ENCODE measurements around the gene DGKZ. TPM values are rescaled to one million over a fixed set of nuclear protein-coding genes. Genes with fewer than 3 reads are reported as not detected.

DGKZ gene
- total and polyA plus RNA-seq, 2 experiments from 2014 or later, result 45.1 to 170 TPM

DNA sequence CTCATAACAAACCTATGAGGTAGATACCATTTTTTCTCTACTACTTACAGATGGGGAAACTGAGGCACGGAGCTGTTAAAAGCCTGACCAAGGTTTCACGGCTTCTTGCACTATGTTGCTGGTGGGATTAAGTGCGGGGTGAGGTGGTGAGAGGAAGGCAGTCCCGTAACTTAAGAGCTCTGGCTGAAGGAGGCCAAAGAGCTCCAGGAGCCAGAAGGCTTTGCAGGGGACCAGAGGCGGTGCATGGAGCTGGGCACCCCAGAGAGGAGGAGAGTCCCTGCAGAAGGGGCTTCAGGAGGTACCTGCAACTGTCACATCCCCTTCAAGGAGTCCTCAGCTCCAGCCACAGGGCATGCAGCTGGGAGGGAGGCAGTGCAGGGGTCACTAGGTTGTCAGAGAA is 40.2 kb downstream of the DGKZ start:
- TF ChIP-seq, protein P1, sequence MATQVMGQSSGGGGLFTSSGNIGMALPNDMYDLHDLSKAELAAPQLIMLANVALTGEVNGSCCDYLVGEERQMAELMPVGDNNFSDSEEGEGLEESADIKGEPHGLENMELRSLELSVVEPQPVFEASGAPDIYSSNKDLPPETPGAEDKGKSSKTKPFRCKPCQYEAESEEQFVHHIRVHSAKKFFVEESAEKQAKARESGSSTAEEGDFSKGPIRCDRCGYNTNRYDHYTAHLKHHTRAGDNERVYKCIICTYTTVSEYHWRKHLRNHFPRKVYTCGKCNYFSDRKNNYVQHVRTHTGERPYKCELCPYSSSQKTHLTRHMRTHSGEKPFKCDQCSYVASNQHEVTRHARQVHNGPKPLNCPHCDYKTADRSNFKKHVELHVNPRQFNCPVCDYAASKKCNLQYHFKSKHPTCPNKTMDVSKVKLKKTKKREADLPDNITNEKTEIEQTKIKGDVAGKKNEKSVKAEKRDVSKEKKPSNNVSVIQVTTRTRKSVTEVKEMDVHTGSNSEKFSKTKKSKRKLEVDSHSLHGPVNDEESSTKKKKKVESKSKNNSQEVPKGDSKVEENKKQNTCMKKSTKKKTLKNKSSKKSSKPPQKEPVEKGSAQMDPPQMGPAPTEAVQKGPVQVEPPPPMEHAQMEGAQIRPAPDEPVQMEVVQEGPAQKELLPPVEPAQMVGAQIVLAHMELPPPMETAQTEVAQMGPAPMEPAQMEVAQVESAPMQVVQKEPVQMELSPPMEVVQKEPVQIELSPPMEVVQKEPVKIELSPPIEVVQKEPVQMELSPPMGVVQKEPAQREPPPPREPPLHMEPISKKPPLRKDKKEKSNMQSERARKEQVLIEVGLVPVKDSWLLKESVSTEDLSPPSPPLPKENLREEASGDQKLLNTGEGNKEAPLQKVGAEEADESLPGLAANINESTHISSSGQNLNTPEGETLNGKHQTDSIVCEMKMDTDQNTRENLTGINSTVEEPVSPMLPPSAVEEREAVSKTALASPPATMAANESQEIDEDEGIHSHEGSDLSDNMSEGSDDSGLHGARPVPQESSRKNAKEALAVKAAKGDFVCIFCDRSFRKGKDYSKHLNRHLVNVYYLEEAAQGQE (IDR thresholded peaks at IDR 0.05; ENCODE audit: unreplicated experiment), result no peak
- TF ChIP-seq, protein P2, sequence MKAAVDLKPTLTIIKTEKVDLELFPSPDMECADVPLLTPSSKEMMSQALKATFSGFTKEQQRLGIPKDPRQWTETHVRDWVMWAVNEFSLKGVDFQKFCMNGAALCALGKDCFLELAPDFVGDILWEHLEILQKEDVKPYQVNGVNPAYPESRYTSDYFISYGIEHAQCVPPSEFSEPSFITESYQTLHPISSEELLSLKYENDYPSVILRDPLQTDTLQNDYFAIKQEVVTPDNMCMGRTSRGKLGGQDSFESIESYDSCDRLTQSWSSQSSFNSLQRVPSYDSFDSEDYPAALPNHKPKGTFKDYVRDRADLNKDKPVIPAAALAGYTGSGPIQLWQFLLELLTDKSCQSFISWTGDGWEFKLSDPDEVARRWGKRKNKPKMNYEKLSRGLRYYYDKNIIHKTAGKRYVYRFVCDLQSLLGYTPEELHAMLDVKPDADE (IDR thresholded peaks at IDR 0.05), result no peak
- TF ChIP-seq EZH2 (IDR thresholded peaks at IDR 0.05; ENCODE audit: low read depth, unreplicated experiment) (no peak), POLR2AphosphoS5 (IDR thresholded peaks at IDR 0.05; ENCODE audit: low read depth) (no peak), ZNF114 (CRISPR knock-in tag; IDR thresholded peaks at IDR 0.05) (no peak), CREB1 (CRISPR knock-in tag; IDR thresholded peaks at IDR 0.05; ENCODE audit: low read depth) (no peak), NANOG (IDR thresholded peaks at IDR 0.05; ENCODE audit: borderline replicate concordance) (no peak)
- TF ChIP-seq, protein P3, sequence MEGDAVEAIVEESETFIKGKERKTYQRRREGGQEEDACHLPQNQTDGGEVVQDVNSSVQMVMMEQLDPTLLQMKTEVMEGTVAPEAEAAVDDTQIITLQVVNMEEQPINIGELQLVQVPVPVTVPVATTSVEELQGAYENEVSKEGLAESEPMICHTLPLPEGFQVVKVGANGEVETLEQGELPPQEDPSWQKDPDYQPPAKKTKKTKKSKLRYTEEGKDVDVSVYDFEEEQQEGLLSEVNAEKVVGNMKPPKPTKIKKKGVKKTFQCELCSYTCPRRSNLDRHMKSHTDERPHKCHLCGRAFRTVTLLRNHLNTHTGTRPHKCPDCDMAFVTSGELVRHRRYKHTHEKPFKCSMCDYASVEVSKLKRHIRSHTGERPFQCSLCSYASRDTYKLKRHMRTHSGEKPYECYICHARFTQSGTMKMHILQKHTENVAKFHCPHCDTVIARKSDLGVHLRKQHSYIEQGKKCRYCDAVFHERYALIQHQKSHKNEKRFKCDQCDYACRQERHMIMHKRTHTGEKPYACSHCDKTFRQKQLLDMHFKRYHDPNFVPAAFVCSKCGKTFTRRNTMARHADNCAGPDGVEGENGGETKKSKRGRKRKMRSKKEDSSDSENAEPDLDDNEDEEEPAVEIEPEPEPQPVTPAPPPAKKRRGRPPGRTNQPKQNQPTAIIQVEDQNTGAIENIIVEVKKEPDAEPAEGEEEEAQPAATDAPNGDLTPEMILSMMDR (conservative IDR thresholded peaks at IDR 0.05; ENCODE audit: low read depth in 2 of 2), result no peak
- no peak overlapping the region; the same call in 1 of the 2 replicates for H3K4me2 ChIP-seq
- no peaks in the 10 kb centered on the region for H3K79me2 ChIP-seq (replicated peaks; ENCODE audit: insufficient read depth)
- Mint-ChIP-seq H3K36me3 (ENCODE audit: low read depth) (peaks cover 11% of the 10 kb centered on the region), H3K27ac (no peak overlapping the region), H3K9me3 (no peaks in the 10 kb centered on the region; the same call in 1 of the 3 replicates), H3K27me3 (ENCODE audit: insufficient read depth, low read depth, poor library complexity) (peaks cover 55% of the 10 kb centered on the region), H3K4me3 (no peak overlapping the region; the same call in 2 of the 3 replicates), H3K4me1 (peaks cover 34% of the 10 kb centered on the region)
- DNase-seq (ENCODE audit: low spot score) (no peak), ATAC-seq (no peak)
- H3F3A ChIP-seq (replicated peaks; ENCODE audit: low read depth), result peaks cover 22% of the 10 kb centered on the region
- H3K27me3 ChIP-seq (ENCODE audit: insufficient read depth), result peaks cover 45% of the 10 kb centered on the region
- H3K9me2 ChIP-seq (ENCODE audit: insufficient read depth), result no peaks in the 10 kb centered on the region
- no peak overlapping the region for H3K4me3 ChIP-seq
- H4K20me1 ChIP-seq (replicated peaks; ENCODE audit: insufficient read depth), result peaks cover 7% of the 10 kb centered on the region
- H3K36me3 ChIP-seq (ENCODE audit: insufficient read depth), result no peaks in the 10 kb centered on the region; the same call in 1 of the 2 replicates
- H3K27ac ChIP-seq (ENCODE audit: low read depth), result no peak overlapping the region
- H2AFZ ChIP-seq, result no peak overlapping the region
- H3K4me1 ChIP-seq (ENCODE audit: insufficient read depth), result peaks cover 40% of the 10 kb centered on the region

Measured in GM23338 (cell line).